Left lung (tissue), 10 donors: Measurements from ENCODE around the gene ZNF398. TPM values are rescaled to one million over a fixed set of nuclear protein-coding genes. Genes with fewer than 3 reads are reported as not detected.

Experiments used
- ATAC-seq: fragments of 200-7000 bp; cut with Tn5 transposase; one replicate; pipeline ENCODE4 v1.9.1; 2020; ENCODE audit warnings: moderate library complexity
- DNase-seq, 4 donors: peaks; one replicate each; pipeline ENCODE4 v3.0.0-alpha.2; 2013 to 2020
- H3K27ac ChIP-seq, 2 donors: fragments of 200-600 bp; sonication (generic) in 1 of 2; one replicate each; pipeline versions ENCODE4 v1.5.0 to v1.8.0; 2020 to 2021
- H3K27me3 ChIP-seq, 2 donors: fragments of 200-600 bp; sonication (generic) in 1 of 2; one replicate each; pipeline versions ENCODE4 v1.5.0 to v1.8.0; 2020 to 2021
- H3K36me3 ChIP-seq, 2 donors: fragments of 200-600 bp; sonication (generic) in 1 of 2; one replicate each; pipeline versions ENCODE4 v1.5.0 to v1.8.0; 2020 to 2021
- H3K4me1 ChIP-seq, 2 donors: fragments of 200-600 bp; one replicate each; pipeline ENCODE4 v1.8.0; 2021
- H3K4me3 ChIP-seq, 2 donors: fragments of 200-600 bp; sonication (generic) in 1 of 2; one replicate each; pipeline versions ENCODE4 v1.5.0 to v1.8.0; 2020 to 2021; ENCODE audit warnings: mild to moderate bottlenecking in 1 of 2
- H3K9me3 ChIP-seq, 2 donors: fragments of 200-600 bp; sonication (generic) in 1 of 2; one replicate each; pipeline versions ENCODE4 v1.5.0 to v1.8.0; 2020 to 2021
- intact Hi-C, 2 donors: fragments of 100-400 bp; cut with DNase I; formaldehyde crosslinking; loops; one replicate each; pipeline versions ENCODE4 v1.11.2 to v1.14.2; 2022
- polyA plus RNA-seq, 6 donors: library from polyadenylated mRNA; unstranded; fragments of 120-200 nt; gene quantifications; one replicate each; pipeline ENCODE4 v1.2.1, GENCODE V29; 2013; ENCODE audit not compliant: insufficient read length in 6 of 6
- total RNA-seq, 2 donors: library from RNA; stranded (reverse); fragmentation: NEBNext Ultra II Directional; extraction: Animal tissue kit (Norgen Biotek cat#: 25700); gene quantifications; one replicate each; pipeline ENCODE4 v1.2.1, GENCODE V29; 2021
- TF ChIP-seq, protein P1 (sequence below), 2 donors: fragments of 200-600 bp; sonication (generic) in 1 of 2; IDR thresholded peaks; one replicate each; pipeline versions ENCODE4 v1.5.0 to v1.8.0; 2021; ENCODE audit warnings: antibody characterized with exemption in 2 of 2
- donor health status: DM: no; HTN: yes; CAD: no.
- donor health status: DM: no; HTN: no; CAD: no.

ZNF398 gene
- total and polyA plus RNA-seq, 8 donors, result 11.2 to 15.6 (median 13.1) TPM

DNA sequence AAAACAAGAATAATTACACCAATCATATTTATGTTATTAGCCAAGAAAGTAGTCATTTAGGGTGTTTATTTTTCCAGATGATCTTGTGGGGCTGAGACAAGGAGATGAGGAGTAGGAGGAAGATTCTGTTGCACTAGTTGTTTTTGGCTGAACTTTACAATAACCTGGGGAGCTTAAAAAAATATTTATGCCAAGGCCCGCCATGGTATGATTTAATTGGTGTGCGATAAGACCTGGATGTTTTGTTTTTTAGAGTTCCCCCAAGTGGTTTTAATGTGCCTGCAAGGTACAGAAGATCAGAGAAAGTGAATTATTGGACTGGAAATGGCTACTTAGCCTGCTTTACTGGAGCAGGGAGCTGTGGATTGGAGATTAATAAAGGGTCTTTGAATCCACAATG, 41.0 kb downstream of the ZNF398 start:
- peaks cover 0 to 7% of the 10 kb centered on the region in 2 donors for H3K27me3 ChIP-seq
- DNase-seq, result no peak
- H3K4me3 ChIP-seq, result no peak overlapping the region
- ATAC-seq, result no peak
- intact Hi-C loops, result no loop called here
- TF ChIP-seq, protein P1, sequence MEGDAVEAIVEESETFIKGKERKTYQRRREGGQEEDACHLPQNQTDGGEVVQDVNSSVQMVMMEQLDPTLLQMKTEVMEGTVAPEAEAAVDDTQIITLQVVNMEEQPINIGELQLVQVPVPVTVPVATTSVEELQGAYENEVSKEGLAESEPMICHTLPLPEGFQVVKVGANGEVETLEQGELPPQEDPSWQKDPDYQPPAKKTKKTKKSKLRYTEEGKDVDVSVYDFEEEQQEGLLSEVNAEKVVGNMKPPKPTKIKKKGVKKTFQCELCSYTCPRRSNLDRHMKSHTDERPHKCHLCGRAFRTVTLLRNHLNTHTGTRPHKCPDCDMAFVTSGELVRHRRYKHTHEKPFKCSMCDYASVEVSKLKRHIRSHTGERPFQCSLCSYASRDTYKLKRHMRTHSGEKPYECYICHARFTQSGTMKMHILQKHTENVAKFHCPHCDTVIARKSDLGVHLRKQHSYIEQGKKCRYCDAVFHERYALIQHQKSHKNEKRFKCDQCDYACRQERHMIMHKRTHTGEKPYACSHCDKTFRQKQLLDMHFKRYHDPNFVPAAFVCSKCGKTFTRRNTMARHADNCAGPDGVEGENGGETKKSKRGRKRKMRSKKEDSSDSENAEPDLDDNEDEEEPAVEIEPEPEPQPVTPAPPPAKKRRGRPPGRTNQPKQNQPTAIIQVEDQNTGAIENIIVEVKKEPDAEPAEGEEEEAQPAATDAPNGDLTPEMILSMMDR (IDR thresholded peaks at IDR 0.05), result no peak
- peaks cover 0 to 6% of the 10 kb centered on the region in 2 donors for H3K4me1 ChIP-seq
- H3K9me3 ChIP-seq, result no peaks in the 10 kb centered on the region
- no peak overlapping the region for H3K27ac ChIP-seq
- no peaks in the 10 kb centered on the region for H3K36me3 ChIP-seq

DNA sequence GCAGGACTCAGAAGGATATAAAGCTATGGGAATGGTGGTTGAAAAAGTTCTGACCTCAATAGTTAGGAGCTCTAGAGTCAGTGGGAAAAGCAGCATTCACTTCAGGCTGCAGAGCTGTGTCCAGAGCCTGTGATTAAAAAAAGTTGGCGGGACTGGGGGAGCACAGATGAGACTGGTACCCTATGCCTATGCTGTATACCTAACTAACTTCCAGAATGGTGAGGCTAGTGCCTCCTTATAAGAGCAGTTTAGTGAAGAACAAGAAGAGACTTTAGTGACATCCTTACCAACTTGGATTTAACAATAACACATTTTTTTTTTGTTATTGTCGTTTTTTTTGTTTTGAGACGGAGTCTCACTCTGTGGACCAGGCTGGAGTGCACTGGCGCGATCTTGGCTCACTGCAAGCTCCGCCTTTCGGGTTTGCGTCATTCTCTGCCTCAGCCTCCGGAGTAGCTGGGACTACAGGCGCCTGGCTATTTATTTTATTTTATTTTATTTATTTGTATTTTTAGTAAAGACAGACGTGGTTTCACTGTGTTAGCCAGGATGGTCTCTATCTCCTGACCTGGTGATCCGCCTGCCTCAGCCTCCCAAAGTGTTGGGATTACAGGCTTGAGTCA, 41.5 kb downstream of the ZNF398 start:
- no peaks in the 10 kb centered on the region for H3K36me3 ChIP-seq
- H3K9me3 ChIP-seq, result no peaks in the 10 kb centered on the region
- DNase-seq, result no peak
- no peak for ATAC-seq
- H3K27me3 ChIP-seq, result peaks cover 0 to 7% of the 10 kb centered on the region in 2 donors
- H3K4me3 ChIP-seq, result no peak overlapping the region
- H3K27ac ChIP-seq, result no peak overlapping the region
- TF ChIP-seq, protein P1 (IDR thresholded peaks at IDR 0.05), result no peak
- intact Hi-C loops, result no loop called here
- peaks cover 0 to 6% of the 10 kb centered on the region in 2 donors for H3K4me1 ChIP-seq

DNA sequence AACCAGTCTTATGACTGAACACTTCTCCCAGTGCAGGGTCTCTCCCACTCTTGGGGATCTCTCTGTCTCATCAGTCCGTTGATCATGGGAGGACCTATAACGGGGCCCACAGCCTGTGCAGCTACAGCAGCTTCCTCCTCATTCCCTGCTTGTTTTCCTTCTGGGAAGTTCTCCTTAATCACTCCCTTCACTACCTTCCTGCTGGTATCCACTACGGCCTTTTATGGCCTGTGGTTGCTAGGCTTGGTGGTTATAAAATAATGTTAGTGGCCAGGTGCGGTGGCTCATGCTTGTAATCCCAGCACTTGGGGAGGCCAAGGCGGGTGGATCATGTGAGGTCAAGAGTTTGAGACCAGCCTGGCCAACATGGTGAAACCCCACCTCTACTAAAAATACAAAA, 44.6 kb downstream of the ZNF398 start:
- no peak for DNase-seq
- intact Hi-C loops, result no loop called here
- no peak overlapping the region for H3K4me3 ChIP-seq

DNA sequence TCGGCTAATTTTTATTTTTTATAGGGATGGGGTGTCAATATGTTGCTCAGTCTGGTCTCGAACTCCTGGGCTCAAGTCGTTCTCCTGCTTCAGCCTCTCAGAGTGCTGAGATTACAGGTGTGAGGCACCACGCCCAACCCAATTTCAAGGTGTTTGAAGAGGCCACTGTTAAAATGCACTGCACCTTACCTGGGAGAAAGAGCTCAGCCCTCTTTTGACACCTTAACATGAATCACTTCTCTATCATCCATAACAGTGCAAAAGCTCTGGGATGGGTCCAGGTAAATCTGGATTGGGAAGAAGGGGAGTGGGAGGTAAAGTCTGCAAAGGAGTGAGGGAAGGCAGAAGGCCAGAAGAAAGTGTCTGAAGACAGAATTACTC, 47.5 kb downstream of the ZNF398 start:
- peak overlapping the region; percentile 85 to 92 for H3K27ac ChIP-seq
- H3K27me3 ChIP-seq, result peaks cover 0 to 7% of the 10 kb centered on the region in 2 donors
- peak overlapping the region; percentile 76 to 86 for H3K4me3 ChIP-seq
- peaks cover 0 to 20% of the 10 kb centered on the region in 2 donors for H3K36me3 ChIP-seq
- DNase-seq, result no peak
- TF ChIP-seq, protein P1 (IDR thresholded peaks at IDR 0.05), result no peak
- intact Hi-C loops, result no loop called here
- ATAC-seq, result peak; percentile 1
- peaks cover 10 to 31% of the 10 kb centered on the region in 2 donors for H3K4me1 ChIP-seq
- H3K9me3 ChIP-seq, result no peaks in the 10 kb centered on the region

More for the DNA sequence above, 44.6 kb downstream of the ZNF398 start:
- Histone ChIP-seq H3K9me3 (no peaks in the 10 kb centered on the region), H3K27ac (no peak overlapping the region), H3K27me3 (peaks cover 0 to 7% of the 10 kb centered on the region in 2 donors), H3K36me3 (no peaks in the 10 kb centered on the region), H3K4me1 (peaks cover 6 to 21% of the 10 kb centered on the region in 2 donors)
- no peak for ATAC-seq
- TF ChIP-seq, protein P1 (IDR thresholded peaks at IDR 0.05), result no peak

DNA sequence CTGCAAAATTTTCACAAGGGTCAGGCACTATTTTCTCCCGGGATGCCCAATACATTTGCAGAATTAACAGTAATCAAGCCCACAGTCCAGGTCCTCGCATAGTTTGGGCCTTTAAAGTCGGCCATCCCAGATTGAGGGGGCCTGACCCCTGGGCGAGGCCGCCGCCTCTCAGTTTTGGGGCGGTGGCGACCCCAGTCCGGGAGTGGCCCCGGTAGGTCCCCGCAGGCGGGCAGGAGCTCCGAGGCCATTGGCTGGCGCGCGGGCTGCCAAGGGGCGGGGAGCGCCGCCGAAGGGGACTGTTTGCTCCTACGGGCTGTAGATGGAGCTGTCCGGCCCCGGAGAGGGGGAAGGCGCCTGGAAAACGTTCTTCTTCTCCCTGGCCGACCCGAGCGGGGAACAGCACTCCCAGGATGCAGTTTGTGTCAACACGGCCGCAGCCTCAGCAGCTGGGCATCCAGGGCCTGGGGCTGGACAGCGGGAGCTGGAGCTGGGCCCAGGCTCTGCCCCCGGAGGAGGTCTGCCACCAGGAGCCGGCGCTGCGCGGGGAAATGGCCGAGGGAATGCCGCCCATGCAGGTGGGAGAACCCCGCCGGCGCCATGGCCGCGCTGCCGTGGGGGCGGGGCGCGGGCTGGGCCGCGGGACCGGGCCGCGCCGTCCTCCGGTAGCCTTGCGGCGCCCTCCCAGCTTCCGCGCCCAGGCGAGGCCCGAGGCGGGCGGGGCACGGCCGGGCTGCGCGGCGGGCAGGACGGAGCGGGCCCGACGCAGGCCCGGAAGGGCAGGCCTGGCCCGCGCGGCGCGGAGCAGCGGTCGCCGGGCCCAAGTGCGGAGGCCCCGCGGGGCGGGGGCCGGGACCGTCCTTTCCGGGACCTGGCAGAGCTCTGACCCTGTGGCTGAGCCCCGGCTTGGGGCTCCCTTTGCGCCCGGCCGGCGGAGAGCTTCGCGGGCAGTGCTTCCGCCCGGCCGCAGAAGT, 48.2 kb downstream of the ZNF398 start, which contains the start of gene ZNF282:
ZNF282 (plus strand) TSS at position 367 of the 971 bp plus-strand sequence; CDS start at position 411, 44 bp downstream.
- Histone ChIP-seq H3K36me3 (peaks cover 0 to 27% of the 10 kb centered on the region in 2 donors), H3K27ac (peak within 1 kb of the TSS; percentile 85 to 92), H3K9me3 (no peaks in the 10 kb centered on the region), H3K27me3 (peaks cover 0 to 1% of the 10 kb centered on the region in 2 donors), H3K4me3 (peak within 1 kb of the TSS; percentile 76 to 86), H3K4me1 (peaks cover 10 to 31% of the 10 kb centered on the region in 2 donors)
- intact Hi-C loops, result no loop called here
- TF ChIP-seq, protein P1 (IDR thresholded peaks at IDR 0.05), result peak; percentile 56 to 62
- DNase-seq (peak; percentile 88 to 96 (median 92)), ATAC-seq (peak; percentile 98)
